ENCODE data around the gene PLEKHM1.
"Not testable (repeated sequence)": the region's sequence is repeated elsewhere in the genome, so short reads cannot be mapped to it uniquely, and the experiment has no call there.

PLEKHM1 gene

GRCh38 chr17:45451131-45451530, 39.4 kb downstream of the PLEKHM1 start:
- DNase-seq (ENCODE audit: low read depth in 1 of 2, low spot score in 1 of 2): no peak
- Histone ChIP-seq H3K27me3 (ENCODE audit: insufficient read depth, poor library complexity, severe bottlenecking) (no peaks in the 10 kb centered on the region), H3K27ac (replicated peaks) (peak overlapping the region; percentile 12; the same call in 1 of the 2 replicates), H3K4me3 (replicated peaks; ENCODE audit: insufficient read depth, low read length) (no peak overlapping the region)
- TF ChIP-seq POLR2AphosphoS5 (IDR thresholded peaks at IDR 0.05; ENCODE audit: low read depth) (no peak), GABPA (IDR thresholded peaks at IDR 0.05; ENCODE audit: low read depth) (no peak)

GRCh38 chr17:45449708-45450329, 40.7 kb downstream of the PLEKHM1 start:
- H3K27ac ChIP-seq (replicated peaks); DNase-seq (ENCODE audit: low read depth in 1 of 2, low spot score in 1 of 2); H3K4me3 ChIP-seq (replicated peaks; ENCODE audit: insufficient read depth, low read length); H3K27me3 ChIP-seq (ENCODE audit: insufficient read depth, poor library complexity, severe bottlenecking): not testable (repeated sequence)

- not testable (repeated sequence) for H3K27me3 ChIP-seq (ENCODE audit: insufficient read depth, poor library complexity, severe bottlenecking); H3K4me3 ChIP-seq (replicated peaks; ENCODE audit: insufficient read depth, low read length); DNase-seq (ENCODE audit: low read depth in 1 of 2, low spot score in 1 of 2); H3K27ac ChIP-seq (replicated peaks)
Measured at GRCh38 chr17:45449260-45449659, 41.3 kb downstream of the PLEKHM1 start.

- not testable (repeated sequence) for H3K4me3 ChIP-seq (replicated peaks; ENCODE audit: insufficient read depth, low read length); H3K27ac ChIP-seq (replicated peaks); DNase-seq (ENCODE audit: low read depth in 1 of 2, low spot score in 1 of 2); H3K27me3 ChIP-seq (ENCODE audit: insufficient read depth, poor library complexity, severe bottlenecking)
Measured at GRCh38 chr17:45448483-45448882, 42.0 kb downstream of the PLEKHM1 start.

DNA sequence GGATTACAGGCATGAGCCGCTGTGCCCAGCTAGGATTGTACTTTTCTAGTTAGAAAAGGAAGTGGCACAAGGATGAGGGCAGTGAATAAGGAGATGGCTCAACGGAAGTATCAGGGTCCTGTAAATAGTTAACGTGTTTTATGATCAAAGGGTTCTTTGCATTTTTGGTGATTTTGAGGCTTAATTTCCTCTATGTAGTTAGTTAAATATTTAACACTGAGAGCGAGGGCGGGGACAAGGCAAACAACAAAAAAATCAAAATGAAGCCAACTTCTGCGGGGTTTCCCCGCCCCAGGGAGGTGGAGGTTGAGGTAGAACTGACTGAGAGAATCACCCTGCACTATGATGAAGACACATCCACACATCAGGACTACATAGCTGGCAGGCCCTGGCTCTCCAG, 42.5 kb downstream of the PLEKHM1 start:
- not testable (repeated sequence) for H3K4me3 ChIP-seq (replicated peaks; ENCODE audit: insufficient read depth, low read length); H3K27me3 ChIP-seq (ENCODE audit: insufficient read depth, poor library complexity, severe bottlenecking); H3K27ac ChIP-seq (replicated peaks); DNase-seq (ENCODE audit: low read depth in 1 of 2, low spot score in 1 of 2)

- peak in 1 of 2 experiments; percentile 21 for DNase-seq (ENCODE audit: low read depth in 1 of 2, low spot score in 1 of 2)
- not testable (repeated sequence) for H3K27me3 ChIP-seq (ENCODE audit: insufficient read depth, poor library complexity, severe bottlenecking); H3K27ac ChIP-seq (replicated peaks); H3K4me3 ChIP-seq (replicated peaks; ENCODE audit: insufficient read depth, low read length)
Measured at GRCh38 chr17:45447650-45448049, 42.9 kb downstream of the PLEKHM1 start.

- not testable (repeated sequence) for H3K27me3 ChIP-seq (ENCODE audit: insufficient read depth, poor library complexity, severe bottlenecking); H3K27ac ChIP-seq (replicated peaks); H3K4me3 ChIP-seq (replicated peaks; ENCODE audit: insufficient read depth, low read length); DNase-seq (ENCODE audit: low read depth in 1 of 2, low spot score in 1 of 2)
Measured at GRCh38 chr17:45446872-45447625, 43.5 kb downstream of the PLEKHM1 start.

- H3K27me3 ChIP-seq (ENCODE audit: insufficient read depth, poor library complexity, severe bottlenecking); H3K27ac ChIP-seq (replicated peaks); H3K4me3 ChIP-seq (replicated peaks; ENCODE audit: insufficient read depth, low read length): not testable (repeated sequence)
- DNase-seq (ENCODE audit: low read depth in 1 of 2, low spot score in 1 of 2): peak in 1 of 2 experiments; percentile 15
Measured at GRCh38 chr17:45445901-45446743, 44.4 kb downstream of the PLEKHM1 start.

GRCh38 chr17:45444856-45445820, 45.4 kb downstream of the PLEKHM1 start:
- not testable (repeated sequence) for H3K27ac ChIP-seq (replicated peaks); DNase-seq (ENCODE audit: low read depth in 1 of 2, low spot score in 1 of 2); H3K27me3 ChIP-seq (ENCODE audit: insufficient read depth, poor library complexity, severe bottlenecking); H3K4me3 ChIP-seq (replicated peaks; ENCODE audit: insufficient read depth, low read length)

DNA sequence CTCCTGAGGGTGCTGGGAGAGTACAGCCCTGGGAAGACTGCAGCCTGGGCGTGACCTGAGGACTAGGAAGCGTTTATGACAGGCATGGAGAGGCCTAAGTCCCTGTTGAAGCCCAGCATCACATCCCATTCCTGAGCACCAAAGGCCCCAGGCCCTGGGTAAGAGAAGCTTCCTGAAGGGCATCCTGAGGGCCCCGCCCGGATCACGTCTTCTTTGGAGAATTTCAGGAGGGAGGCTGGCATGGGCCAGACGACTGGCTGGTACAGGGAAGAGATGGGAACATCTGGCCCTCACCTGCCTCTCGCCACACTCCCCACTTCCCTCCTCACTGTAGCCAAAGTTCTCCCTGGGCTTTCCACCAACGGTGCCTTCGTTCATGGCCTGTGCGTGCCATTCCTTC, 46.2 kb downstream of the PLEKHM1 start:
- not testable (repeated sequence) for H3K27me3 ChIP-seq (ENCODE audit: insufficient read depth, poor library complexity, severe bottlenecking); H3K27ac ChIP-seq (replicated peaks); DNase-seq (ENCODE audit: low read depth in 1 of 2, low spot score in 1 of 2); H3K4me3 ChIP-seq (replicated peaks; ENCODE audit: insufficient read depth, low read length)

GRCh38 chr17:45443371-45444260, 46.9 kb downstream of the PLEKHM1 start:
- DNase-seq (ENCODE audit: low read depth in 1 of 2, low spot score in 1 of 2); H3K27me3 ChIP-seq (ENCODE audit: insufficient read depth, poor library complexity, severe bottlenecking); H3K27ac ChIP-seq (replicated peaks); H3K4me3 ChIP-seq (replicated peaks; ENCODE audit: insufficient read depth, low read length): not testable (repeated sequence)

Data from HL-60 (cell line).